Measurements from ENCODE around the gene RPAIN.
A peak's percentile ranks its signal among the peaks of the same experiment; 100 is the strongest.

Gene RPAIN

DNA sequence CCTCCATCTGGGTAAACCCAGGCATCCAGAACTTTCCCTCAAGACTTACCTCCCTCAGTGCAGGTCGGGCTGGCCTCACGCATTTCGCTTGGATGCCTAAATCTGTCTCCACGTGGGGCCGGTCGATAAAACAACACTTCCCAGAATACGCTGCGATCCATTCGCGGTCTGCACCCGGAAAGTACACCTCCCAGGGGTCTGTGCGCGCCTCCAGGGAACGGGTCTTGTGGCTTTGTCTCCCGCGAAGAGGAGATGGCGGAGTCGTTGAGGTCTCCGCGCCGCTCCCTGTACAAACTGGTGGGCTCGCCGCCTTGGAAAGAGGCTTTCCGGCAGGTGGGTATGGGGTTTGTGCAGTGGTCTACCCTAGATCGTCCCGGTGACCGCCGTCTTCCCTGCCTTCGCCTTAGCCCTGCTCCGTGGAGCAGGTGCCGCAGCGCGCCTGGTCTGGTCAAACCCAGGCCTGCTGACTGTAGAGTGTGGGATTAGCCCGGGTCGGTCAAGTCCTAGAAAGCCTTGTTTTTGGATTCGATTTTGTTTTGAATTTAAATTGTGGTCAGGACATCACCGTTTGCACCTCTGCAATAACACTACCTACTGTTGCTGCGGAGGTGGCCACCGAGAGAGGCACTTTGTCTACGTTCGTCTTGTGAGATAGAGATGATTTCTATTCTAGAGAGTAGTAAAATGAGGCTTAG is at the start of gene RPAIN (continued):
- TF ChIP-seq, protein P1, sequence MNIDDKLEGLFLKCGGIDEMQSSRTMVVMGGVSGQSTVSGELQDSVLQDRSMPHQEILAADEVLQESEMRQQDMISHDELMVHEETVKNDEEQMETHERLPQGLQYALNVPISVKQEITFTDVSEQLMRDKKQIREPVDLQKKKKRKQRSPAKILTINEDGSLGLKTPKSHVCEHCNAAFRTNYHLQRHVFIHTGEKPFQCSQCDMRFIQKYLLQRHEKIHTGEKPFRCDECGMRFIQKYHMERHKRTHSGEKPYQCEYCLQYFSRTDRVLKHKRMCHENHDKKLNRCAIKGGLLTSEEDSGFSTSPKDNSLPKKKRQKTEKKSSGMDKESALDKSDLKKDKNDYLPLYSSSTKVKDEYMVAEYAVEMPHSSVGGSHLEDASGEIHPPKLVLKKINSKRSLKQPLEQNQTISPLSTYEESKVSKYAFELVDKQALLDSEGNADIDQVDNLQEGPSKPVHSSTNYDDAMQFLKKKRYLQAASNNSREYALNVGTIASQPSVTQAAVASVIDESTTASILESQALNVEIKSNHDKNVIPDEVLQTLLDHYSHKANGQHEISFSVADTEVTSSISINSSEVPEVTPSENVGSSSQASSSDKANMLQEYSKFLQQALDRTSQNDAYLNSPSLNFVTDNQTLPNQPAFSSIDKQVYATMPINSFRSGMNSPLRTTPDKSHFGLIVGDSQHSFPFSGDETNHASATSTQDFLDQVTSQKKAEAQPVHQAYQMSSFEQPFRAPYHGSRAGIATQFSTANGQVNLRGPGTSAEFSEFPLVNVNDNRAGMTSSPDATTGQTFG (tag by site-specific recombination; IDR thresholded peaks at IDR 0.05; ENCODE audit: borderline replicate concordance) = no peak
- TF ChIP-seq ZNF146 (tag by site-specific recombination; IDR thresholded peaks at IDR 0.05) (peak; percentile 33; the same call in 1 of the 2 replicates), ZBTB48 (tag by site-specific recombination; IDR thresholded peaks at IDR 0.05) (peak; percentile 95), ZNF585B (tag by site-specific recombination; IDR thresholded peaks at IDR 0.05) (no peak), ZNF529 (tag by site-specific recombination; IDR thresholded peaks at IDR 0.05; ENCODE audit: insufficient replicate concordance) (no peak), ZNF404 (tag by site-specific recombination; IDR thresholded peaks at IDR 0.05) (no peak), ZNF660 (tag by site-specific recombination; IDR thresholded peaks at IDR 0.05) (peak; percentile 66; the same call in 1 of the 2 replicates), ZNF544 (tag by site-specific recombination; IDR thresholded peaks at IDR 0.05) (no peak), RBAK (tag by site-specific recombination; IDR thresholded peaks at IDR 0.05) (no peak), ZNF394 (tag by site-specific recombination; IDR thresholded peaks at IDR 0.05; ENCODE audit: borderline replicate concordance) (no peak), HOXA7 (CRISPR knock-in tag; IDR thresholded peaks at IDR 0.05; ENCODE audit: borderline replicate concordance) (no peak), ZNF658 (tag by site-specific recombination; IDR thresholded peaks at IDR 0.05) (no peak), BCL11A (tag by site-specific recombination; IDR thresholded peaks at IDR 0.05; ENCODE audit: low read depth) (peak; percentile 11; the same call in 1 of the 2 replicates), ZNF37A (tag by site-specific recombination; IDR thresholded peaks at IDR 0.05) (no peak), ZBTB1 (tag by site-specific recombination; IDR thresholded peaks at IDR 0.05) (no peak), ZNF510 (tag by site-specific recombination; IDR thresholded peaks at IDR 0.05; ENCODE audit: insufficient replicate concordance) (no peak), ZNF16 (tag by site-specific recombination; IDR thresholded peaks at IDR 0.05; ENCODE audit: low read depth) (no peak), ZNF664 (tag by site-specific recombination; IDR thresholded peaks at IDR 0.05) (no peak), ZNF830 (tag by site-specific recombination; IDR thresholded peaks at IDR 0.05; ENCODE audit: low read depth) (no peak), ZNF521 (tag by site-specific recombination; IDR thresholded peaks at IDR 0.05) (no peak), GLI2 (tag by site-specific recombination; IDR thresholded peaks at IDR 0.05; ENCODE audit: borderline replicate concordance, low read depth) (no peak), WT1 (tag by site-specific recombination; IDR thresholded peaks at IDR 0.05) (no peak), SP3 (tag by site-specific recombination; IDR thresholded peaks at IDR 0.05) (peak; percentile 49), ZNF24 (tag by site-specific recombination; IDR thresholded peaks at IDR 0.05) (peak; percentile 60; the same call in 1 of the 2 replicates), ZNF707 (tag by site-specific recombination; IDR thresholded peaks at IDR 0.05) (no peak), ZNF837 (tag by site-specific recombination; IDR thresholded peaks at IDR 0.05) (no peak), ZNF785 (tag by site-specific recombination; IDR thresholded peaks at IDR 0.05) (no peak), ZNF239 (tag by site-specific recombination; IDR thresholded peaks at IDR 0.05) (no peak), ZNF155 (tag by site-specific recombination; IDR thresholded peaks at IDR 0.05) (no peak), ZNF132 (tag by site-specific recombination; IDR thresholded peaks at IDR 0.05; ENCODE audit: borderline replicate concordance) (no peak), ZNF416 (tag by site-specific recombination; IDR thresholded peaks at IDR 0.05) (no peak)
- TF ChIP-seq, protein P2, sequence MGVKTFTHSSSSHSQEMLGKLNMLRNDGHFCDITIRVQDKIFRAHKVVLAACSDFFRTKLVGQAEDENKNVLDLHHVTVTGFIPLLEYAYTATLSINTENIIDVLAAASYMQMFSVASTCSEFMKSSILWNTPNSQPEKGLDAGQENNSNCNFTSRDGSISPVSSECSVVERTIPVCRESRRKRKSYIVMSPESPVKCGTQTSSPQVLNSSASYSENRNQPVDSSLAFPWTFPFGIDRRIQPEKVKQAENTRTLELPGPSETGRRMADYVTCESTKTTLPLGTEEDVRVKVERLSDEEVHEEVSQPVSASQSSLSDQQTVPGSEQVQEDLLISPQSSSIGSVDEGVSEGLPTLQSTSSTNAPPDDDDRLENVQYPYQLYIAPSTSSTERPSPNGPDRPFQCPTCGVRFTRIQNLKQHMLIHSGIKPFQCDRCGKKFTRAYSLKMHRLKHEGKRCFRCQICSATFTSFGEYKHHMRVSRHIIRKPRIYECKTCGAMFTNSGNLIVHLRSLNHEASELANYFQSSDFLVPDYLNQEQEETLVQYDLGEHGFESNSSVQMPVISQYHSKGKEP (tag by site-specific recombination; IDR thresholded peaks at IDR 0.05) = no peak
- TF ChIP-seq, protein P3, sequence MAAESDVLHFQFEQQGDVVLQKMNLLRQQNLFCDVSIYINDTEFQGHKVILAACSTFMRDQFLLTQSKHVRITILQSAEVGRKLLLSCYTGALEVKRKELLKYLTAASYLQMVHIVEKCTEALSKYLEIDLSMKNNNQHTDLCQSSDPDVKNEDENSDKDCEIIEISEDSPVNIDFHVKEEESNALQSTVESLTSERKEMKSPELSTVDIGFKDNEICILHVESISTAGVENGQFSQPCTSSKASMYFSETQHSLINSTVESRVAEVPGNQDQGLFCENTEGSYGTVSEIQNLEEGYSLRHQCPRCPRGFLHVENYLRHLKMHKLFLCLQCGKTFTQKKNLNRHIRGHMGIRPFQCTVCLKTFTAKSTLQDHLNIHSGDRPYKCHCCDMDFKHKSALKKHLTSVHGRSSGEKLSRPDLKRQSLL (tag by site-specific recombination; IDR thresholded peaks at IDR 0.05) = no peak
- TF ChIP-seq, protein P4, sequence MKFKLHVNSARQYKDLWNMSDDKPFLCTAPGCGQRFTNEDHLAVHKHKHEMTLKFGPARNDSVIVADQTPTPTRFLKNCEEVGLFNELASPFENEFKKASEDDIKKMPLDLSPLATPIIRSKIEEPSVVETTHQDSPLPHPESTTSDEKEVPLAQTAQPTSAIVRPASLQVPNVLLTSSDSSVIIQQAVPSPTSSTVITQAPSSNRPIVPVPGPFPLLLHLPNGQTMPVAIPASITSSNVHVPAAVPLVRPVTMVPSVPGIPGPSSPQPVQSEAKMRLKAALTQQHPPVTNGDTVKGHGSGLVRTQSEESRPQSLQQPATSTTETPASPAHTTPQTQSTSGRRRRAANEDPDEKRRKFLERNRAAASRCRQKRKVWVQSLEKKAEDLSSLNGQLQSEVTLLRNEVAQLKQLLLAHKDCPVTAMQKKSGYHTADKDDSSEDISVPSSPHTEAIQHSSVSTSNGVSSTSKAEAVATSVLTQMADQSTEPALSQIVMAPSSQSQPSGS (tag by site-specific recombination; IDR thresholded peaks at IDR 0.05; ENCODE audit: low read depth) = no peak
- TF ChIP-seq, protein P5, sequence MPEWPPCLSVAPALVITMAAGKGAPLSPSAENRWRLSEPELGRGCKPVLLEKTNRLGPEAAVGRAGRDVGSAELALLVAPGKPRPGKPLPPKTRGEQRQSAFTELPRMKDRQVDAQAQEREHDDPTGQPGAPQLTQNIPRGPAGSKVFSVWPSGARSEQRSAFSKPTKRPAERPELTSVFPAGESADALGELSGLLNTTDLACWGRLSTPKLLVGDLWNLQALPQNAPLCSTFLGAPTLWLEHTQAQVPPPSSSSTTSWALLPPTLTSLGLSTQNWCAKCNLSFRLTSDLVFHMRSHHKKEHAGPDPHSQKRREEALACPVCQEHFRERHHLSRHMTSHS (tag by site-specific recombination; IDR thresholded peaks at IDR 0.05) = no peak

Measured in HEK293 (cell line).